A673 (cell line): ENCODE measurements around the gene HGFAC. TPM values are rescaled to one million over a fixed set of nuclear protein-coding genes. Genes with fewer than 3 reads are reported as not detected.

ENCODE experiments used
- BruUV-seq: library from RNA; stranded (reverse); fragments of 400-500 nt; replicated peaks from 2 replicates; lab custom pipeline; 2021; lab: Mats Ljungman, UMichigan
- CTCF ChIA-PET: fragments of 300-600 bp; sonication (Branson Sonifier 250); formaldehyde crosslinking; loops from one replicate; lab custom pipeline; 2022; ENCODE audit warnings: antibody characterized with exemption; lab: Charles Lee
- POLR2A ChIA-PET: fragments of 300-600 bp; sonication (Branson Sonifier 250); formaldehyde crosslinking; loops from one replicate; lab custom pipeline; 2022; ENCODE audit warnings: antibody characterized with exemption; ENCODE audit not compliant: low non-redundant PET; lab: Charles Lee
- DNase-seq: peaks from one replicate; pipeline ENCODE4 v3.0.0-alpha.2; 2015; ENCODE audit warnings: low spot score
- H3K27ac ChIP-seq: fragments of 200-600 bp; sonication (generic); 2 replicates; pipeline ENCODE4 v1.5.1; 2016; ENCODE audit warnings: mixed run types, low read depth, mild to moderate bottlenecking, mixed read lengths, antibody characterized with exemption, low read length; ENCODE audit not compliant: poor library complexity, severe bottlenecking
- H3K27me3 ChIP-seq: fragments of 200-600 bp; sonication (generic); replicated peaks from 2 replicates; pipeline ENCODE4 v1.6.1; 2017; ENCODE audit warnings: mixed run types, low read depth, mild to moderate bottlenecking, mixed read lengths, antibody characterized with exemption, low read length; ENCODE audit not compliant: insufficient read depth, poor library complexity
- H3K36me3 ChIP-seq: fragments of 200-600 bp; sonication (generic); 2 replicates; pipeline ENCODE4 v1.6.1; 2016; ENCODE audit warnings: mixed run types, mild to moderate bottlenecking, mixed read lengths, antibody characterized with exemption, low read length; ENCODE audit not compliant: insufficient read depth, poor library complexity, severe bottlenecking
- H3K4me1 ChIP-seq: fragments of 200-600 bp; sonication (generic); 2 replicates; pipeline ENCODE4 v1.6.1; 2017; ENCODE audit warnings: mixed run types, mild to moderate bottlenecking, mixed read lengths, antibody characterized with exemption, low read length; ENCODE audit not compliant: insufficient read depth, poor library complexity, severe bottlenecking
- H3K4me3 ChIP-seq: fragments of 200-600 bp; sonication (generic); 2 replicates; pipeline ENCODE4 v1.5.1; 2016; ENCODE audit warnings: low read depth, mixed run types, mild to moderate bottlenecking, mixed read lengths, low read length; ENCODE audit not compliant: poor library complexity, severe bottlenecking
- H3K9me3 ChIP-seq: fragments of 200-600 bp; sonication (generic); 2 replicates; pipeline ENCODE4 v1.6.1; 2016; ENCODE audit warnings: mixed run types, low read depth, mild to moderate bottlenecking, mixed read lengths, antibody characterized with exemption, low read length; ENCODE audit not compliant: poor library complexity, severe bottlenecking
- EZH2 ChIP-seq: fragments of 200-600 bp; sonication (generic); IDR thresholded peaks from 2 replicates; pipeline ENCODE4 v1.6.1; 2017; ENCODE audit warnings: borderline replicate concordance, low read depth, mild to moderate bottlenecking, mixed read lengths, antibody characterized with exemption, low read length; ENCODE audit not compliant: poor library complexity, severe bottlenecking
- intact Hi-C: fragments of 100-400 bp; cut with micrococcal nuclease; formaldehyde crosslinking; loops from one replicate; pipeline ENCODE4 v1.10.0; 2022; ENCODE audit not compliant: unreplicated experiment
- total RNA-seq: library from RNA; stranded (reverse); gene quantifications from 2 replicates; pipeline ENCODE4 v1.2.3, GENCODE V29; 2021
- TF ChIP-seq, protein P1 (sequence below): fragments of 300-800, 200-600 bp; sonication (generic); conservative IDR thresholded peaks from 2 replicates; pipeline ENCODE4 v1.5.1; 2017; ENCODE audit warnings: low read depth, mild to moderate bottlenecking, antibody characterized with exemption, low read length, moderate library complexity, mixed read lengths

HGFAC gene
- total RNA-seq, 1 experiment from 2014 or later, result 4.8 TPM

DNA sequence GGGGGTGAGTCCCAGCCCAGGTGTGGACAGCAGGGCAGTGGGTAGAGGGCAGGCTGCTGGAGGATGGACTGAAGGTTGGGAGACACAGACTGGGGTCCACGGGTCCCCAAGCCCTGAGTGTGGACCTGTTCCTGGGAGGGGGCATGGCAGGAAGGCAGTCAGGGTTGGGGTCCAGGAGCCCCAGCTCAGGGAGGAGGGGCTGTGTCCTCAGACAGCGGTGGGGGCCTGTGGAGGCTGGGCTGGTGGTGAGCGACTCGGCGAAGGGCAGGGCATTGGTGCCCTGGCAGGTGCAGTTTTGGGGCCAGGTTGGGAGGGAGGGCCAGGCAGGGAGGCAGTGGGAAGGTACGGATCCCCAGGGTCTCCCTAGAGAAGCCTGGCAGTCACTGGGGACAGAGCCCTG is 55.3 kb downstream of the HGFAC start:
- ChIA-PET CTCF (no interaction called here), POLR2A (no interaction called here)
- Histone ChIP-seq H3K9me3 (no peaks in the 10 kb centered on the region), H3K4me3 (no peak overlapping the region), H3K27me3 (peaks cover 3% of the 10 kb centered on the region), H3K4me1 (no peaks in the 10 kb centered on the region), H3K27ac (no peak overlapping the region), H3K36me3 (no peaks in the 10 kb centered on the region)
- TF ChIP-seq EZH2, result no peak
- TF ChIP-seq, protein P1, sequence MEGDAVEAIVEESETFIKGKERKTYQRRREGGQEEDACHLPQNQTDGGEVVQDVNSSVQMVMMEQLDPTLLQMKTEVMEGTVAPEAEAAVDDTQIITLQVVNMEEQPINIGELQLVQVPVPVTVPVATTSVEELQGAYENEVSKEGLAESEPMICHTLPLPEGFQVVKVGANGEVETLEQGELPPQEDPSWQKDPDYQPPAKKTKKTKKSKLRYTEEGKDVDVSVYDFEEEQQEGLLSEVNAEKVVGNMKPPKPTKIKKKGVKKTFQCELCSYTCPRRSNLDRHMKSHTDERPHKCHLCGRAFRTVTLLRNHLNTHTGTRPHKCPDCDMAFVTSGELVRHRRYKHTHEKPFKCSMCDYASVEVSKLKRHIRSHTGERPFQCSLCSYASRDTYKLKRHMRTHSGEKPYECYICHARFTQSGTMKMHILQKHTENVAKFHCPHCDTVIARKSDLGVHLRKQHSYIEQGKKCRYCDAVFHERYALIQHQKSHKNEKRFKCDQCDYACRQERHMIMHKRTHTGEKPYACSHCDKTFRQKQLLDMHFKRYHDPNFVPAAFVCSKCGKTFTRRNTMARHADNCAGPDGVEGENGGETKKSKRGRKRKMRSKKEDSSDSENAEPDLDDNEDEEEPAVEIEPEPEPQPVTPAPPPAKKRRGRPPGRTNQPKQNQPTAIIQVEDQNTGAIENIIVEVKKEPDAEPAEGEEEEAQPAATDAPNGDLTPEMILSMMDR, result no peak
- no TSS peak for BruUV-seq
- DNase-seq, result no peak
- intact Hi-C loops, result no loop called here

DNA sequence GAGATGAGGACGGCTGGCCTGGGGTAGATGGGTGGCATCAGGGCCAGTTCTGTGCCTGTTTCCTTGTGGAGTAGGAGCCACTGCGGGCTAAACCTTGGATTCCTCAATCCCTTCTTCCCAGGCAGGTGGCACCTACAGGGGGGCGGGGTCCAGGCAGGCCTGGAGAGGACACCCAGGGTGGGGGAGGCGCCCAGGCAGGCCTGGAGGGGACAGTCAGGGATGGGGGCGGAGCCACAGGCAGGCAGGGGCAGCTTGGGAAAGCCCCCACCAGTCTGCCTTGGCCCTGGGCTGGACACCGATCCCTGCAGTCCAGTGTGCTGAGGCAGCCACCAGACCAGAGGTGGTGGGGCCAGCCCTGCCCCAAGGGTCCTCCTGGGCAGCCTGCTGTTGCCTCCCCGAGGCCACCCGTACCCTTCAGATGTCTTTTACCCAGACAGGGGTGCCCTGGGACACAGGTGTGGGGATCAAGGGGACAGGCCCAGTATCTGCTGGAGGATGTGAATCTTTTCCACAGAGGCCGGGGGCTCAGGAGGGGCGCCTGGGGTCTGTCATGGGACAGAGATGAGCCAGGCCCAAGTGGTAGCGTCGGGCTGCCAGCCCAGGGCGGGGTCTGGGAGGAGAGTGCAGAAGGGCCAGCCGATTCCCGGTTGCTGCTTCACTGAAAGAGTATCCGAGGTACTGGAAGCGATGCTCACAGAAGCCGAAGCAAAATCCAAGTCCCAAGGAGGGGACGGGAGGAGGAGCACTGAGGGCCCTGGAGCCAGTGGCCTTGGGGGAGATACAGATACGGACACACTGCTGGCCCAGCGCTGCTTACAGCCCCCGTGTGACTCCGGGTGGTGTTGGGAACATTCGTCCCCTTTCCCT is 56.0 kb downstream of the HGFAC start:
- no peak overlapping the region for H3K4me3 ChIP-seq
- TF ChIP-seq, protein P1, result no peak
- TF ChIP-seq EZH2, result no peak
- no TSS peak for BruUV-seq
- intact Hi-C loops, result no loop called here
- ChIA-PET CTCF (no interaction called here), POLR2A (no interaction called here)
- DNase-seq, result no peak
- no peaks in the 10 kb centered on the region for H3K27me3 ChIP-seq
- no peaks in the 10 kb centered on the region for H3K36me3 ChIP-seq
- no peaks in the 10 kb centered on the region for H3K4me1 ChIP-seq
- no peaks in the 10 kb centered on the region for H3K9me3 ChIP-seq
- no peak overlapping the region for H3K27ac ChIP-seq

DNA sequence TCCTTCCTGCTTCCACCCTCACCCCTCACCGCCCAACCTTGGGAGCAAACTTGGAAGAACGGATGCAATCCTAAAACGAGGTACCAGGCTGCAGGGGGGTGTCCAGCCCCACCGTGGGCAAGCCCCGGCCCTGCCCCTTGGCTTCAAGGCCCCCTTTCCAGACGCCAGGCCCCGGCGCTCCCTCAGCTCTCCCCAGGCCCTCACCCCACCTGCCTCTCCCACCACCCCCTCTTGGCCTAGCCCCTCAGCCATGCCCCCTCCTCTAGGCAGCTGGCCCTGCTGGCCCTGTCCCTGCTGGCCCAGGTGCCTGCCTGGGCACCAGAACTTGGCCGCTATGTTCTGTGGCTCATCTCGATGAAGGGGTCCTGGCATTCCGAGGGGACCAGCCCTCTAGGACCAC is 56.6 kb downstream of the HGFAC start:
- TF ChIP-seq EZH2, result no peak
- TF ChIP-seq, protein P1, result no peak
- Histone ChIP-seq H3K36me3 (no peaks in the 10 kb centered on the region), H3K27ac (no peak overlapping the region), H3K4me1 (no peaks in the 10 kb centered on the region), H3K4me3 (no peak overlapping the region), H3K9me3 (no peaks in the 10 kb centered on the region), H3K27me3 (no peaks in the 10 kb centered on the region)
- POLR2A ChIA-PET, result no interaction called here
- DNase-seq, result no peak
- CTCF ChIA-PET, result interaction anchor here (0.6 kb wide), 1 partner anchor 17 kb away, joined by 3 read pairs; no protein-coding TSS in a partner anchor
- no TSS peak for BruUV-seq
- intact Hi-C loops, result no loop called here

Other genes with a start within 250 kb of the HGFAC start
- 2.3 and 2.6 TPM in 2 replicates for gene MSANTD1, start 192.8 kb upstream of the HGFAC start, total RNA-seq
- gene RGS12, start 148.9 kb upstream of the HGFAC start, total RNA-seq, result 53.9 and 56.7 TPM in 2 replicates
- gene DOK7, start 21.3 kb downstream of the HGFAC start, total RNA-seq, result not detected in 2 replicates
- 171 and 182 TPM in 2 replicates for gene LRPAP1, start 90.5 kb downstream of the HGFAC start, total RNA-seq